Caco-2 (cell line): Measurements from ENCODE around the gene PROB1. TPM values are rescaled to one million over a fixed set of nuclear protein-coding genes. Genes with fewer than 3 reads are reported as not detected.

Experiments
- BruUV-seq: library from RNA; stranded (reverse); fragments of 400-500 nt; replicated peaks from 2 replicates; lab custom pipeline; 2021; lab: Mats Ljungman, UMichigan
- CTCF ChIA-PET: fragments of 300-600 bp; sonication (Branson Sonifier 250); formaldehyde crosslinking; loops from one replicate; lab custom pipeline; 2022; ENCODE audit warnings: antibody characterized with exemption; lab: Charles Lee
- POLR2A ChIA-PET: fragments of 300-600 bp; sonication (Branson Sonifier 250); formaldehyde crosslinking; loops from one replicate; lab custom pipeline; 2022; ENCODE audit warnings: antibody characterized with exemption; lab: Charles Lee
- DNase-seq, 2 experiments: peaks; one replicate each; pipeline versions ENCODE4 v3.0.0 to v3.0.0-alpha.2; 2020 to 2022
- H3K27me3 ChIP-seq: replicated peaks from 2 replicates; pipeline ENCODE4 v1.6.0; 2011; ENCODE audit warnings: low read length; ENCODE audit not compliant: control insufficient read depth, insufficient read depth
- H3K36me3 ChIP-seq: 2 replicates; pipeline ENCODE4 v1.5.1; 2011; ENCODE audit warnings: low read length; ENCODE audit not compliant: control insufficient read depth, insufficient read depth
- H3K4me1 ChIP-seq: fragments of 250-450 bp; sonication (Bioruptor Pico); 2 replicates; pipeline ENCODE4 v1.5.1; 2020; ENCODE audit warnings: mild to moderate bottlenecking
- H3K4me3 ChIP-seq: 2 replicates; pipeline ENCODE4 v1.5.1; 2011; ENCODE audit warnings: low read depth, mild to moderate bottlenecking, control low read depth, low read length
- H3K9me3 ChIP-seq: fragments of 250-450 bp; sonication (Bioruptor Pico); 2 replicates; pipeline ENCODE4 v1.5.1; 2020; ENCODE audit warnings: mild to moderate bottlenecking, moderate library complexity
- H3K27ac Mint-ChIP-seq: one replicate; pipeline ENCODE4 v1.8.0; 2022; ENCODE audit warnings: mixed read lengths; ENCODE audit not compliant: unreplicated experiment
- H3K27me3 Mint-ChIP-seq: one replicate; pipeline ENCODE4 v1.8.0; 2022; ENCODE audit warnings: mixed read lengths; ENCODE audit not compliant: insufficient read depth, unreplicated experiment
- H3K36me3 Mint-ChIP-seq: one replicate; pipeline ENCODE4 v1.8.0; 2022; ENCODE audit warnings: mild to moderate bottlenecking, mixed read lengths; ENCODE audit not compliant: insufficient read depth, unreplicated experiment
- H3K4me1 Mint-ChIP-seq: one replicate; pipeline ENCODE4 v1.8.0; 2022; ENCODE audit warnings: low read depth, mixed read lengths; ENCODE audit not compliant: unreplicated experiment
- H3K4me3 Mint-ChIP-seq: one replicate; pipeline ENCODE4 v1.8.0; 2022; ENCODE audit warnings: mild to moderate bottlenecking, moderate library complexity, mixed read lengths; ENCODE audit not compliant: unreplicated experiment
- H3K9me3 Mint-ChIP-seq: one replicate; pipeline ENCODE4 v1.8.0; 2022; ENCODE audit warnings: mixed read lengths; ENCODE audit not compliant: unreplicated experiment
- intact Hi-C: fragments of 100-400 bp; cut with micrococcal nuclease; formaldehyde crosslinking; loops from one replicate; pipeline ENCODE4 v1.10.0; 2022; ENCODE audit not compliant: unreplicated experiment
- total RNA-seq: library from RNA; stranded (reverse); gene quantifications from 2 replicates; pipeline ENCODE4 v1.2.3, GENCODE V29; 2022
- TF ChIP-seq, protein P1 (sequence below), 2 experiments: fragments of 200-600 bp in 1 of 2; IDR thresholded peaks; 1 replicate in 1 of 2; 2 replicates in 1 of 2; pipeline versions ENCODE4 v1.5.1 to v1.8.0; 2011 to 2022; ENCODE audit warnings: antibody characterized with exemption in 1 of 2, control low read depth in 1 of 2, inconsistent platforms in 1 of 2, low read depth in 1 of 2, low read length in 1 of 2, mild to moderate bottlenecking in 1 of 2, moderate library complexity in 1 of 2; ENCODE audit not compliant: insufficient read depth in 1 of 2, severe bottlenecking in 1 of 2, unreplicated experiment in 1 of 2

PROB1 gene
- total RNA-seq, 1 experiment from 2014 or later: 2.7 TPM

DNA sequence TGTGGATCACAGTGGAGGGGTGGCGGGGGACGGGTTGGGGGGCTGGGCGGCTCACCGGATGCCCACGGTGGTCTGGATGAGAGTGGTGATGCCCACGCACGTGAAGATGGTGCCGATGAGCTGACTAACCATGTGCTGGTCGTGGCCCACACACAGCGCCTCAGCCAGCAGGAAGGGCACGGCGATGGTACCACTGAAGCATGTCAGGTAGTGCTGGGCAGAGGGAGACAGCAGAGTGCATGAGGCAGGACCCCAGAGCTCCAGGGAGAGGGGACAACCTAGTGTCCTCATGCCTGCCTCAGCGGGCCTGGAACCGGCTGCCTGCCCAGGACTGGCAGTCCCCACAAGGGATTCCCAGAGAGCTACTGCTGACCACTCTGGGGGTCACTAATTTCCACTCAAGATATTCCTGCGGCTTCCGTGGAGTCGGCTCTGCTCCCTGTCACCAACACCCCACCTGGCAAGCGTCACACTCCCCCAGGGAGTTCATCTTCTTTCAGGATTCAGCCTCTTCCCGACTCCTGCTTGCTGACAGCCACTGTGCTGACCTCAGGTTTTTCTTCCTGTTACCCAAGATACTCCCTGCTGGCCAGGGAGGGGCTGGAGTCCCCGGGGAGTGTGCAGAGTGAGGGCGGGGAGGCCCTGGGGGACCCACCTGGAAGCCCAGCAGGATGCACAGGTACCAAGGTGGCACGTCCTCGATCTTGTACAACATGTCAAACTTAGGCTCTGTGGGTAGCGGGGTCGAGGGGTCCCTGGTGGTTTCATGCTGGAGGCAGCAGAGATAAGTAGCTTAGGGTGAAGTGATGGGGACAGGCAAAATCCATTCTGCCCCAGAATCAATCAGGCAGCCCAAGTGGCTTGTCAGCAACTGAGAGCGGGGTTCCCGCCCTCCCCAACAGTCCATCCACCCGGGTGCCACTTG is 12.8 kb downstream of the PROB1 start:
- H3K36me3 ChIP-seq: no peaks in the 10 kb centered on the region; the same call in 1 of the 2 replicates
- H3K4me3 ChIP-seq: peak overlapping the region; percentile 30
- peak overlapping the region; percentile 67 for H3K4me3 Mint-ChIP-seq
- BruUV-seq: no TSS peak
- H3K4me1 Mint-ChIP-seq: peaks cover 33% of the 10 kb centered on the region
- peaks cover 40% of the 10 kb centered on the region for H3K4me1 ChIP-seq
- POLR2A ChIA-PET: interaction anchor here (1.1 kb wide), 1 partner anchor 8 kb away, joined by 3 read pairs; no protein-coding TSS in a partner anchor
- intact Hi-C loops: no loop called here
- no peaks in the 10 kb centered on the region for H3K9me3 ChIP-seq
- CTCF ChIA-PET: no interaction called here
- no peaks in the 10 kb centered on the region for H3K27me3 ChIP-seq
- H3K36me3 Mint-ChIP-seq: peaks cover 13% of the 10 kb centered on the region
- H3K9me3 Mint-ChIP-seq: no peaks in the 10 kb centered on the region
- peak in 1 of 2 experiments; percentile 37 for DNase-seq
- H3K27ac Mint-ChIP-seq: peak overlapping the region; percentile 94
- H3K27me3 Mint-ChIP-seq: no peaks in the 10 kb centered on the region
- TF ChIP-seq, protein P1, sequence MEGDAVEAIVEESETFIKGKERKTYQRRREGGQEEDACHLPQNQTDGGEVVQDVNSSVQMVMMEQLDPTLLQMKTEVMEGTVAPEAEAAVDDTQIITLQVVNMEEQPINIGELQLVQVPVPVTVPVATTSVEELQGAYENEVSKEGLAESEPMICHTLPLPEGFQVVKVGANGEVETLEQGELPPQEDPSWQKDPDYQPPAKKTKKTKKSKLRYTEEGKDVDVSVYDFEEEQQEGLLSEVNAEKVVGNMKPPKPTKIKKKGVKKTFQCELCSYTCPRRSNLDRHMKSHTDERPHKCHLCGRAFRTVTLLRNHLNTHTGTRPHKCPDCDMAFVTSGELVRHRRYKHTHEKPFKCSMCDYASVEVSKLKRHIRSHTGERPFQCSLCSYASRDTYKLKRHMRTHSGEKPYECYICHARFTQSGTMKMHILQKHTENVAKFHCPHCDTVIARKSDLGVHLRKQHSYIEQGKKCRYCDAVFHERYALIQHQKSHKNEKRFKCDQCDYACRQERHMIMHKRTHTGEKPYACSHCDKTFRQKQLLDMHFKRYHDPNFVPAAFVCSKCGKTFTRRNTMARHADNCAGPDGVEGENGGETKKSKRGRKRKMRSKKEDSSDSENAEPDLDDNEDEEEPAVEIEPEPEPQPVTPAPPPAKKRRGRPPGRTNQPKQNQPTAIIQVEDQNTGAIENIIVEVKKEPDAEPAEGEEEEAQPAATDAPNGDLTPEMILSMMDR (IDR thresholded peaks at IDR 0.05; ENCODE audit: insufficient read depth in 1 of 2, low read depth in 1 of 2, low read length in 1 of 2, severe bottlenecking in 1 of 2, unreplicated experiment in 1 of 2): no peak

DNA sequence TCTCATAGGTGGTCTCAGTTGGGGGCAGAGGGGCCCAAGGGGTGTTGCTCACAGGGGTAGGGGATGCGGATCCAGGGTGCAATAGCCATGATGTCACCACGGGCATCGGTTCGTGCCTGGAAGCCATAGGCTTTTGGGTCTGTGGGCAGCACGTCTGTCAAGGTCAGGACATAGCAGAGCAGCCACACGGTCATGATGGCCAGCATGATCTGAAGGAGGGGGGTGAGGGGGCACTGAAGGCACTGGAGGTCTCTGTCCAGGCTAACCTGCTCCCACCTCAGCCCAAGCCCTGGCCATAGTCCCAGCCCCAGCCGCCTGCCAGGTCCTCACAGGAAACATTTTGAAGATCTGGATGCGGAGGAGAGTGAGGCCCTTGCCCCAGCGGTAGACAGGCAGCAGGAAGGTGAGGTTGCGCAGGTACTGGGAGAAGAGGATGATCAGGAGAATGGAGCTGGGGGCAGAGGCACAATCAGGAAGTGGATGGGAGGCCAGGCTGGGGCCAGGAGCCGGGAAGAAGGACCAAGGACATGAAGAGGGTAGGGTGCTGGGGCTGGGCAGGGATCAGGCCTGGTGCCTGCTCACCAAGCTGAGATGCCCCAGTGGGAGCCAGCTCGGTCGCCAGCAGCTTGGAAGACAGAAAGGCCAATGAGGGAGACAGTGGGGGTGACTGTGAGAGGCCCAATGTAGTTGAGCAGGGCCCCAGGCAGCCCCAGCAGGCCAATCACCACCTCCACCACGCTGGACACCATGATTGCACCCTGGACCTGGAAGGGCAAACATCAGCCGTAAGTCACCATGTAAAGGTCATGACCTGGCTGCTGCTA is 15.1 kb downstream of the PROB1 start:
- no peak for DNase-seq
- peaks cover 19% of the 10 kb centered on the region for H3K36me3 Mint-ChIP-seq
- no TSS peak for BruUV-seq
- CTCF ChIA-PET: no interaction called here
- no peaks in the 10 kb centered on the region; the same call in 1 of the 2 replicates for H3K9me3 ChIP-seq
- peak overlapping the region; percentile 71 for H3K27ac Mint-ChIP-seq
- TF ChIP-seq, protein P1 (IDR thresholded peaks at IDR 0.05; ENCODE audit: insufficient read depth in 1 of 2, low read depth in 1 of 2, low read length in 1 of 2, severe bottlenecking in 1 of 2, unreplicated experiment in 1 of 2): no peak
- H3K9me3 Mint-ChIP-seq: no peaks in the 10 kb centered on the region
- intact Hi-C loops: no loop called here
- no peaks in the 10 kb centered on the region; the same call in 1 of the 2 replicates for H3K36me3 ChIP-seq
- H3K4me1 Mint-ChIP-seq: peaks cover 27% of the 10 kb centered on the region
- POLR2A ChIA-PET: no interaction called here
- H3K27me3 Mint-ChIP-seq: no peaks in the 10 kb centered on the region
- H3K4me3 Mint-ChIP-seq: no peak overlapping the region
- no peak overlapping the region for H3K4me3 ChIP-seq
- peaks cover 28% of the 10 kb centered on the region for H3K4me1 ChIP-seq
- no peaks in the 10 kb centered on the region for H3K27me3 ChIP-seq

DNA sequence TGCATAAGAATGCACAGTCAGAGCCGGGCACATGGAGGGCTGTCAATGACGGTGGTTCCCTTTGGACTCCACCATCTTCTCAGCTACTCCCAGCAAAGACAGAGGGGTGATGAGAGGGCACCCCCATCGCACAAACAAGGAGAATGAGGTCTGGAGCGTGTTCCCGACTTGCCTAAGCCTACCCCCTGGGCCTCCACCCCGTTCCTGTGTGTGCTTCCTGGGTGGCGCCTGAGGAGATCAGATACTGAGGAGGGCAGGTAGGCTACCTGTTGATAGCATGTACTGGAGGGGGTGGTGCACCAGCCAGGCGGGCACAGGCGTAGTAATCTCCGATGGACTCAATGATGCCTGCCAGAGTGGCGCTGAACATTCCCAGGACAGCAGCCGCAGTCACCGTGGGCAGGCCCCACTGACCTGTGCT is 16.0 kb downstream of the PROB1 start:
- Histone ChIP-seq H3K36me3 (no peaks in the 10 kb centered on the region; the same call in 1 of the 2 replicates), H3K9me3 (no peaks in the 10 kb centered on the region; the same call in 1 of the 2 replicates), H3K4me3 (no peak overlapping the region), H3K4me1 (peaks cover 19% of the 10 kb centered on the region), H3K27me3 (no peaks in the 10 kb centered on the region)
- Mint-ChIP-seq H3K4me1 (peaks cover 18% of the 10 kb centered on the region), H3K27me3 (no peaks in the 10 kb centered on the region), H3K9me3 (no peaks in the 10 kb centered on the region), H3K27ac (peak overlapping the region; percentile 71), H3K36me3 (peaks cover 21% of the 10 kb centered on the region), H3K4me3 (no peak overlapping the region)
- CTCF ChIA-PET: no interaction called here
- DNase-seq: no peak
- POLR2A ChIA-PET: no interaction called here
- no TSS peak for BruUV-seq
- intact Hi-C loops: no loop called here
- TF ChIP-seq, protein P1 (IDR thresholded peaks at IDR 0.05; ENCODE audit: insufficient read depth in 1 of 2, low read depth in 1 of 2, low read length in 1 of 2, severe bottlenecking in 1 of 2, unreplicated experiment in 1 of 2): no peak
